Activated CD4-positive, alpha-beta T cell treated with anti-CD3 and anti-CD28 coated beads for 36 hours (primary cell): Measurements from ENCODE around the gene SLAIN2. TPM values are rescaled to one million over a fixed set of nuclear protein-coding genes. Genes with fewer than 3 reads are reported as not detected.

ENCODE experiments used
- ATAC-seq: fragments of 200-7000 bp; cut with Tn5 transposase; one replicate; pipeline ENCODE4 v1.10.0; 2021; ENCODE audit warnings: mild to moderate bottlenecking, moderate library complexity
- CTCF ChIA-PET: fragments of 350-600 bp; sonication (Branson Sonifier 250); formaldehyde crosslinking; loops from one replicate; lab custom pipeline; 2021; ENCODE audit warnings: antibody characterized with exemption; lab: Charles Lee
- POLR2A ChIA-PET: fragments of 350-600 bp; sonication (Branson Sonifier 250); formaldehyde crosslinking; loops from one replicate; lab custom pipeline; 2021; ENCODE audit warnings: antibody characterized with exemption, inconsistent platforms; lab: Charles Lee
- DNase-seq: peaks from one replicate; pipeline ENCODE4 v3.0.0-alpha.2; 2020
- H3K27ac Mint-ChIP-seq: one replicate; pipeline ENCODE4 v1.8.0; 2021; ENCODE audit warnings: mixed read lengths
- H3K27me3 Mint-ChIP-seq: one replicate; pipeline ENCODE4 v1.8.0; 2021; ENCODE audit warnings: mixed read lengths
- H3K36me3 Mint-ChIP-seq: one replicate; pipeline ENCODE4 v1.8.0; 2021; ENCODE audit warnings: low read depth, mixed read lengths
- H3K4me1 Mint-ChIP-seq: one replicate; pipeline ENCODE4 v1.8.0; 2021; ENCODE audit warnings: mixed read lengths
- H3K4me3 Mint-ChIP-seq: one replicate; pipeline ENCODE4 v1.8.0; 2021; ENCODE audit warnings: mild to moderate bottlenecking, moderate library complexity, mixed read lengths
- H3K9me3 Mint-ChIP-seq: one replicate; pipeline ENCODE4 v1.8.0; 2021; ENCODE audit warnings: low read depth, mixed read lengths
- intact Hi-C, 2 experiments: fragments of 100-400 bp; cut with DNase I in 1 of 2; cut with micrococcal nuclease in 1 of 2; formaldehyde crosslinking; loops; one replicate each; pipeline versions ENCODE4 v1.14.2 to v1.15.1; 2022 to 2024; cut with DNase I, micrococcal nuclease
- total RNA-seq, 2 experiments: library from RNA; stranded (reverse); gene quantifications; one replicate each; pipeline ENCODE4 v1.2.3, GENCODE V29; 2021

Gene SLAIN2
- total RNA-seq, 2 experiments from 2014 or later, result 55.7 to 140 TPM

- no peak for DNase-seq
- H3K4me3 Mint-ChIP-seq, result no peak overlapping the region
- no peaks in the 10 kb centered on the region for H3K9me3 Mint-ChIP-seq
- peaks cover 3% of the 10 kb centered on the region for H3K27me3 Mint-ChIP-seq
- no peak overlapping the region for H3K27ac Mint-ChIP-seq
- no peak for ATAC-seq
- ChIA-PET POLR2A (no interaction called here), CTCF (interaction anchor here (0.6 to 0.9 kb wide), 2 partner anchors 53 to 196 kb away, joined by 3 to 4 read pairs; no protein-coding TSS in a partner anchor)
- H3K4me1 Mint-ChIP-seq, result peaks cover 32% of the 10 kb centered on the region
- H3K36me3 Mint-ChIP-seq, result no peaks in the 10 kb centered on the region
- intact Hi-C loops, result no loop called here
Observed at GRCh38 chr4:48334900-48335384, 6.4 kb upstream of the SLAIN2 start.

- DNase-seq, result no peak
Observed at GRCh38 chr4:48336146-48336870, 5.0 kb upstream of the SLAIN2 start.

GRCh38 chr4:48337731-48338130, 3.6 kb upstream of the SLAIN2 start:
- Mint-ChIP-seq H3K4me3 (no peak overlapping the region), H3K36me3 (peaks cover 2% of the 10 kb centered on the region), H3K27ac (peak overlapping the region; percentile 12), H3K4me1 (peaks cover 33% of the 10 kb centered on the region), H3K27me3 (peaks cover 2% of the 10 kb centered on the region), H3K9me3 (no peaks in the 10 kb centered on the region)
- peak; percentile 17 for ATAC-seq
- POLR2A ChIA-PET, result interaction anchor here (0.6 kb wide), 2 partner anchors 134 to 426 kb away, joined by 3 read pairs; no protein-coding TSS in a partner anchor
- CTCF ChIA-PET, result interaction anchor here (0.5 to 1.6 kb wide), 5 partner anchors 30 to 872 kb away, joined by 3 to 4 read pairs (median 3); no protein-coding TSS in a partner anchor
- no peak for DNase-seq
- intact Hi-C loops, result no loop called here

More at GRCh38 chr4:48336146-48336870, 5.0 kb upstream of the SLAIN2 start:
- no peak for ATAC-seq
- intact Hi-C loops, result no loop called here
- H3K9me3 Mint-ChIP-seq, result no peaks in the 10 kb centered on the region
- H3K4me1 Mint-ChIP-seq, result peaks cover 33% of the 10 kb centered on the region
- no peak overlapping the region for H3K4me3 Mint-ChIP-seq
- H3K36me3 Mint-ChIP-seq, result no peaks in the 10 kb centered on the region
- H3K27ac Mint-ChIP-seq, result no peak overlapping the region
- ChIA-PET POLR2A (no interaction called here), CTCF (interaction anchor here (0.6 to 1.6 kb wide), 2 partner anchors 41 to 281 kb away, joined by 3 to 5 read pairs; no protein-coding TSS in a partner anchor)
- peaks cover 3% of the 10 kb centered on the region for H3K27me3 Mint-ChIP-seq

- DNase-seq (no peak), ATAC-seq (no peak)
- H3K9me3 Mint-ChIP-seq, result no peaks in the 10 kb centered on the region
- H3K4me3 Mint-ChIP-seq, result no peak overlapping the region
- intact Hi-C loops, result loop anchor here (2.0 to 10.0 kb wide), 9 partner anchors 23 to 568 kb away; partner anchors contain the start of genes OCIAD2 (in 2 of the 2), CNGA1 (in 1 of the 2), NIPAL1 (in 1 of the 2) and OCIAD1 (in 1 of the 2)
- ChIA-PET CTCF (interaction anchor here (0.6 to 0.8 kb wide), 2 partner anchors 8 to 491 kb away, joined by 3 read pairs; partner anchors contain the start of gene OCIAD1), POLR2A (no interaction called here)
- H3K27me3 Mint-ChIP-seq, result no peaks in the 10 kb centered on the region
- H3K27ac Mint-ChIP-seq, result no peak overlapping the region
- H3K36me3 Mint-ChIP-seq, result peaks cover 2% of the 10 kb centered on the region
- peaks cover 50% of the 10 kb centered on the region for H3K4me1 Mint-ChIP-seq
Observed at GRCh38 chr4:48339642-48340041, 1.7 kb upstream of the SLAIN2 start.

- POLR2A ChIA-PET, result no interaction called here
- intact Hi-C loops, result loop anchor here (2.0 to 10.0 kb wide), 9 partner anchors 24 to 567 kb away; partner anchors contain the start of genes OCIAD2 (in 2 of the 2), CNGA1 (in 1 of the 2), NIPAL1 (in 1 of the 2) and OCIAD1 (in 1 of the 2)
- H3K27me3 Mint-ChIP-seq, result no peaks in the 10 kb centered on the region
Observed at GRCh38 chr4:48340276-48340964, 909 bp upstream of the SLAIN2 start.

GRCh38 chr4:48341776-48342605, 662 bp downstream of the SLAIN2 start:
- ChIA-PET POLR2A (interaction anchor here (0.6 to 0.8 kb wide), 2 partner anchors 10 to 12 kb away, joined by 3 to 4 read pairs; no protein-coding TSS in a partner anchor), CTCF (interaction anchor here (0.6 to 2.1 kb wide), 8 partner anchors 9 to 795 kb away, joined by 3 to 11 read pairs (median 4); no protein-coding TSS in a partner anchor)
- intact Hi-C loops, result loop anchor here (1.0 to 10.0 kb wide), 14 partner anchors 25 to 565 kb away; partner anchors contain the start of genes NFXL1 (in 2 of the 2), OCIAD1 (in 2 of the 2), OCIAD2 (in 2 of the 2) and TEC (in 2 of the 2)
- H3K4me1 Mint-ChIP-seq, result peaks cover 69% of the 10 kb centered on the region
- H3K4me3 Mint-ChIP-seq, result peak overlapping the region; percentile 98
- H3K36me3 Mint-ChIP-seq, result peaks cover 2% of the 10 kb centered on the region
- ATAC-seq (peak; percentile 5), DNase-seq (peak; percentile 68)
- H3K27ac Mint-ChIP-seq, result peak overlapping the region; percentile 94
- no peaks in the 10 kb centered on the region for H3K27me3 Mint-ChIP-seq
- H3K9me3 Mint-ChIP-seq, result no peaks in the 10 kb centered on the region

More at GRCh38 chr4:48340276-48340964, 909 bp upstream of the SLAIN2 start:
- CTCF ChIA-PET, result interaction anchor here (0.6 kb wide), 1 partner anchor 68 kb away, joined by 3 read pairs; no protein-coding TSS in a partner anchor
- peak; percentile 57 for DNase-seq
- H3K9me3 Mint-ChIP-seq, result no peaks in the 10 kb centered on the region
- ATAC-seq, result peak; percentile 18
- peaks cover 56% of the 10 kb centered on the region for H3K4me1 Mint-ChIP-seq
- peak overlapping the region; percentile 98 for H3K4me3 Mint-ChIP-seq
- H3K36me3 Mint-ChIP-seq, result peaks cover 2% of the 10 kb centered on the region
- H3K27ac Mint-ChIP-seq, result peak overlapping the region; percentile 98

- no peaks in the 10 kb centered on the region for H3K27me3 Mint-ChIP-seq
- CTCF ChIA-PET, result interaction anchor here (0.6 to 2.1 kb wide), 8 partner anchors 9 to 796 kb away, joined by 3 to 11 read pairs (median 4); no protein-coding TSS in a partner anchor
- DNase-seq (no peak), ATAC-seq (no peak)
- peak overlapping the region; percentile 98 for H3K4me3 Mint-ChIP-seq
- H3K9me3 Mint-ChIP-seq, result no peaks in the 10 kb centered on the region
- peaks cover 2% of the 10 kb centered on the region for H3K36me3 Mint-ChIP-seq
- H3K4me1 Mint-ChIP-seq, result peaks cover 65% of the 10 kb centered on the region
- intact Hi-C loops, result loop anchor here (5.0 to 10.0 kb wide), 6 partner anchors 155 to 565 kb away; partner anchors contain the start of genes OCIAD2 (in 2 of the 2) and OCIAD1 (in 1 of the 2)
- peak overlapping the region; percentile 94 for H3K27ac Mint-ChIP-seq
- POLR2A ChIA-PET, result interaction anchor here (0.6 to 0.8 kb wide), 2 partner anchors 9 to 13 kb away, joined by 3 to 4 read pairs; no protein-coding TSS in a partner anchor
Observed at GRCh38 chr4:48342606-48342880, 1.2 kb downstream of the SLAIN2 start.

GRCh38 chr4:48343035-48343434, 1.7 kb downstream of the SLAIN2 start:
- intact Hi-C loops, result loop anchor here (1.0 to 10.0 kb wide), 7 partner anchors 41 to 564 kb away; partner anchors contain the start of genes OCIAD2 (in 2 of the 2) and OCIAD1 (in 1 of the 2)
- POLR2A ChIA-PET, result interaction anchor here (0.6 kb wide), 1 partner anchor 13 kb away, joined by 3 read pairs; no protein-coding TSS in a partner anchor
- DNase-seq (no peak), ATAC-seq (no peak)
- Mint-ChIP-seq H3K4me3 (peak overlapping the region; percentile 98), H3K36me3 (peaks cover 5% of the 10 kb centered on the region), H3K27me3 (no peaks in the 10 kb centered on the region), H3K4me1 (peaks cover 65% of the 10 kb centered on the region), H3K9me3 (no peaks in the 10 kb centered on the region), H3K27ac (peak overlapping the region; percentile 5)
- CTCF ChIA-PET, result interaction anchor here (0.6 to 2.1 kb wide), 9 partner anchors 8 to 796 kb away, joined by 3 to 11 read pairs (median 4); no protein-coding TSS in a partner anchor

GRCh38 chr4:48343551-48343950, 2.2 kb downstream of the SLAIN2 start:
- POLR2A ChIA-PET, result no interaction called here
- H3K36me3 Mint-ChIP-seq, result peaks cover 5% of the 10 kb centered on the region
- CTCF ChIA-PET, result interaction anchor here (0.9 to 2.1 kb wide), 7 partner anchors 8 to 73 kb away, joined by 3 to 11 read pairs (median 4); no protein-coding TSS in a partner anchor
- DNase-seq, result no peak
- peak overlapping the region; percentile 98 for H3K4me3 Mint-ChIP-seq
- H3K4me1 Mint-ChIP-seq, result peaks cover 65% of the 10 kb centered on the region
- peak overlapping the region; percentile 5 for H3K27ac Mint-ChIP-seq
- intact Hi-C loops, result loop anchor here (1.0 to 10.0 kb wide), 7 partner anchors 41 to 564 kb away; partner anchors contain the start of genes OCIAD2 (in 2 of the 2) and OCIAD1 (in 1 of the 2)
- H3K27me3 Mint-ChIP-seq, result no peaks in the 10 kb centered on the region
- H3K9me3 Mint-ChIP-seq, result no peaks in the 10 kb centered on the region
- no peak for ATAC-seq
